Central memory CD8-positive, alpha-beta T cell (primary cell): ENCODE results near the gene TAF6.

Experiments used
- ATAC-seq: fragments of 150-1000 bp; cut with Tn5 transposase; replicated peaks from 2 replicates; pipeline ENCODE4 v1.10.0; 2022; ENCODE audit warnings: mild to moderate bottlenecking, moderate FRiP score, moderate number of reproducible peaks; ENCODE audit not compliant: poor library complexity, severe bottlenecking; ENCODE audit errors: extremely low read depth
- DNase-seq, 2 donors: peaks; one replicate each; pipeline ENCODE4 v3.0.0; 2021; ENCODE audit warnings: low spot score in 2 of 2
- H3K27ac Mint-ChIP-seq: one replicate; pipeline ENCODE4 v1.8.0; 2022; ENCODE audit warnings: low read depth, mild to moderate bottlenecking, moderate library complexity, mixed read lengths
- H3K27me3 Mint-ChIP-seq: one replicate; pipeline ENCODE4 v1.8.0; 2022; ENCODE audit warnings: mixed read lengths
- H3K36me3 Mint-ChIP-seq: one replicate; pipeline ENCODE4 v1.8.0; 2022; ENCODE audit warnings: mild to moderate bottlenecking, moderate library complexity, mixed read lengths; ENCODE audit not compliant: insufficient read depth
- H3K4me1 Mint-ChIP-seq: one replicate; pipeline ENCODE4 v1.8.0; 2022; ENCODE audit warnings: mixed read lengths
- H3K4me3 Mint-ChIP-seq: one replicate; pipeline ENCODE4 v1.8.0; 2022; ENCODE audit warnings: mild to moderate bottlenecking, moderate library complexity, mixed read lengths
- H3K9me3 Mint-ChIP-seq: one replicate; pipeline ENCODE4 v1.8.0; 2022; ENCODE audit warnings: mixed read lengths

TAF6 gene

GRCh38 chr7:100119072-100119969 lies at the start of gene TAF6, which contains the start of gene CNPY4:
Gene TAF6, minus strand, starts transcription at chr7:100119358. Its CDS starts 5,149 bp downstream, at chr7:100114209.
Gene CNPY4, plus strand, starts transcription at chr7:100119634. Its CDS starts 111 bp downstream, at chr7:100119745.
- DNase-seq (peak; percentile 88 to 92), ATAC-seq (peak; percentile 79)
- H3K27ac Mint-ChIP-seq, result peak within 1 kb of the TSS; percentile 99
- peaks cover 19% of the 10 kb centered on the region for H3K36me3 Mint-ChIP-seq
- H3K27me3 Mint-ChIP-seq, result no peaks in the 10 kb centered on the region
- H3K4me1 Mint-ChIP-seq, result peaks cover 26% of the 10 kb centered on the region
- no peaks in the 10 kb centered on the region for H3K9me3 Mint-ChIP-seq
- peak within 1 kb of the TSS; percentile 97 for H3K4me3 Mint-ChIP-seq

DNA sequence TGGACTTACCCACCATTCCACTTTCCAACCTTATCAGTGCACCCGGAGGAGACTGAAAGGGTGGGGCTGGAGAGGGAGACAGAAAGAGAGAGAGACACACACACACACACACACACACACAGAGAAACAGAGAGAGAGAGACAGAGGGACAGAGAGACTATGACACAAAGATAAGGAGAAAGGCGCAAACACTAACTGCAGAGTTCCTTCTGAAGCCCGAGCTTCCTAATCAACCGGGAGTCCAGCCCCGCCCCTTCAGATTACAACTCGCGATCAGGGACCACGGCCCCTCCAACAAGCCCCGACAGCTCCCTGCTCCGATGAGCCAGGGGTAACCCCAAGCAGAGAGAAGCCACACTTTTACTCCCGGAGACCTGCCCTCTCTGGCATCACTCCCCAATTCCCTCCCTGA lies 48.8 kb upstream of the TAF6 start:
- Mint-ChIP-seq H3K36me3 (peaks cover 7% of the 10 kb centered on the region), H3K9me3 (no peaks in the 10 kb centered on the region), H3K4me1 (peaks cover 53% of the 10 kb centered on the region), H3K27me3 (peaks cover 48% of the 10 kb centered on the region), H3K27ac (peak overlapping the region; percentile 6), H3K4me3 (peak overlapping the region; percentile 64)
- ATAC-seq (no peak), DNase-seq (no peak)

DNA sequence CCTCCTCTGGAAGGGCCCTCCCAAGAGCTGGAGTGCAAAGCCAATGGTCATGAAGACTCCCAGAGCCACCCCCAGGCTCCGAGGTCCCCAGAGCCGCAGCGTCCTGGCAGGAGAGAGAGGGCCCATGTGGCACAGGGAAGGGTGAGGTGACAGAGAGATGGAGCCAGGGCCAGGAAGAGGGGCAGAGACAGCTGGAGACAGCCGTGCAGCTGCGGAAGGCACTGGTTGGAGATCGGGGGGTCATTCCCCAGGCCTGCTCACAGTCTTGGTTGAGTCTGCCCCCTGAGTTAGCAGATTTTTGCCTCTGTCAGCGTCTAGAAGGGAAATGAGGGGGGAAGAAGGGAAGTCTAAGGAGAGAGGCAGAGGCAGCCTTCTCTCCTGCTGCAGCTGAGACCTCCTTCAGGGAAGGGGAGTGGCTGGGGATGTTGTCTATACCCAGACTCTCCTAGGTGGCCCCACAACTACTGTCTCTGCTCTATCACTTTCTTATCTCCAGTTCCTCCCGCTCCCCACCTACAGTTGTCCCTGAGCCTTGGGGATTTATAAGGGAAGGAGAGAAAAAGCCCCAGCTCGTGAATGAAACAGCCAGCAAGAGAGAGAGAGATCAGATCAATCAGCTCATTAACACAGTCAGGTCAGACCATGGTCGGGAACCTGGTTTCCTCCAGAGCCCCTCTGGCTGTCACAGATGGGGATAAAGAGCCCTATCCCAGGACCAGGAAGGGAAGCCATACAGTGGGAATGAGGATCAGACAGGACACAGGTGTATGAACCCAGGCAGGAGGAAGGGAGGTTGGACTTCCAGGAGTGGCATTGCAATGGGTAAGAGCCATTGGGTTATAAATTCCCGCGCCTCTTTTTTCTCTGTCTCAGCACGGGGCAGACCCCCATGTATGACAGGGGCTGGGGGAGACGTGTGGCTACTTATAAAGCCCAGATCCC lies 48.1 kb upstream of the TAF6 start:
- no peak for DNase-seq
- Mint-ChIP-seq H3K4me3 (peak overlapping the region; percentile 64), H3K27me3 (peaks cover 48% of the 10 kb centered on the region), H3K9me3 (no peaks in the 10 kb centered on the region), H3K27ac (no peak overlapping the region), H3K36me3 (peaks cover 7% of the 10 kb centered on the region), H3K4me1 (peaks cover 53% of the 10 kb centered on the region)
- no peak for ATAC-seq

DNA sequence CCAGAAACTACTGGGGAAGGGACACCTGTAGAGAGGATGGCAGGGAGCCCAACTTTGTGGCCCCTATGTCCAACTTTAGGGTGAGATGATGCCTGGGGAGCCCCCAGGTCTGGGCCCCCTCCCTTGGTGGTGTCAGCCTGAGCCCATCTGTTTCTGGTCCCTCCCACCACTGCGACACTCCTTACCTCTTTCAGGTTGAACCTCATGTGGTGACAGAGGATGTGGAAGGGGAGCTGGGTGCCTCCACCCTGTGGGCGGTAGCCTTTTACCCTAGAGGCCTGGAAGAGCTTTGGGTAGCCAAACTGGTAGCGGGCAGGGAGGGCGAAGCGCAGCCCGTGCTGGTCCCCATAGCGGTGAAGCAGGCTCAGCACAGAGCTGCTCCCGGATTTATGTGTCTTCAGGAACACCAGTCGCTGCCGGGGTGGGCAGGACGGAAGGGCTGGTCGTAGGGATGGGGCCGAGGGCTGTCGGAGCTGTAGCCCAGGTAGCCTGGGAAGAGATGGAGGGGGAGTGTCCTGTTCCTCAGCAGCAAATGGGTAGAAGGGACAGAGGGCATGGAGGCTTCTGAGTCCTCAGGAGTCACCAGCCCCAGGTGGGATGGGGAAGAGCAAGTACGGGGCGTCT lies 47.3 kb upstream of the TAF6 start:
- H3K36me3 Mint-ChIP-seq, result peaks cover 7% of the 10 kb centered on the region
- no peaks in the 10 kb centered on the region for H3K9me3 Mint-ChIP-seq
- DNase-seq, result no peak
- H3K4me1 Mint-ChIP-seq, result peaks cover 48% of the 10 kb centered on the region
- H3K4me3 Mint-ChIP-seq, result peak overlapping the region; percentile 51
- H3K27me3 Mint-ChIP-seq, result peaks cover 48% of the 10 kb centered on the region
- no peak overlapping the region for H3K27ac Mint-ChIP-seq
- peak; percentile 35 for ATAC-seq

DNA sequence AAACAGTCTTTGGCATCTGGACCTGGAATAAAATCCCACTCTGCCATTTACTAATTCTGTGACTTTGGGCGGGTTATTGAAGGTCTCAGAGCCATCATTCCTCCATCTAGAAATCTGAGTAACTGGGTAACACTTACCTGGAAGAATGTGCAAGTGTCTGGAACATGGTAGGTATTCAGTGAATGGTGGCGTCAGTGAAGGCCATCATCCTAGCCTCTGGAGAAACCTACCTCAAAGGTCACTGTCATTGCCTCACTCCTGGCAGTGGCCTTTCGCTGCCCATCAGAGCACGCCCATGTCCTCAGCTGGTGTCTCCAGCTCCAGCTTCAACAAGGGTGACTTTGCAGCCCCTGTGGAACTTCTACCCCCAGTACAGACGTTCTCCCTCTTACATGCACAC lies 44.7 kb upstream of the TAF6 start:
- ATAC-seq (no peak), DNase-seq (no peak)
- peaks cover 34% of the 10 kb centered on the region for H3K27me3 Mint-ChIP-seq
- no peaks in the 10 kb centered on the region for H3K9me3 Mint-ChIP-seq
- peaks cover 5% of the 10 kb centered on the region for H3K36me3 Mint-ChIP-seq
- no peak overlapping the region for H3K27ac Mint-ChIP-seq
- no peak overlapping the region for H3K4me3 Mint-ChIP-seq
- H3K4me1 Mint-ChIP-seq, result peaks cover 38% of the 10 kb centered on the region

DNA sequence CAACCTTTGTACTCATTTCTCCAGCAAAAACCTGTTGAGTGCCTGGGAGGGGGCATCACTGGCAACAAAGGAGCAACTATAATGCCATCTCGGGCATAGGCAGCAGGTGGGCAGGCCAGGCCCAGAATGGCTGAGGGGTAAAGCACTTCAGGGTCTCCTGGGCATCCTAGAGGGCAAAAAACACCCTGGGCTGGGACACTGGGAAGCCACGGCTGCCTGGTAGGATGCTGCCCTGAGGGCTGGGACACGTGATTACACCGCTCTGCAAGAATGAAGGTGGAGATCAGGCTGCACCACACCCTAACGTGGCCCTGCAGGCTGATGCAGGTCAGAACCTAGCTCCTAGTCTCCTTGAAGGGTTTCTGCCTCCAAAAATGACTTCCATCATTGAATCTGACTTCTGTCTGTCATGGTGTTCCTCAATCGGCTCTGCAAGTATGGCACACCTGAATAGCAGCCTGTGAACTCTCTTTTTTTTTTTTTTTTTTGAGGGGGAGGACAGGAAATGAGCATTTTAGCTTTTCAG lies 43.9 kb upstream of the TAF6 start:
- no peak overlapping the region for H3K27ac Mint-ChIP-seq
- peaks cover 5% of the 10 kb centered on the region for H3K36me3 Mint-ChIP-seq
- peaks cover 26% of the 10 kb centered on the region for H3K27me3 Mint-ChIP-seq
- peak overlapping the region; percentile 50 for H3K4me3 Mint-ChIP-seq
- peak; percentile 10 for ATAC-seq
- H3K9me3 Mint-ChIP-seq, result no peaks in the 10 kb centered on the region
- peaks cover 30% of the 10 kb centered on the region for H3K4me1 Mint-ChIP-seq
- DNase-seq, result no peak

GRCh38 chr7:100160067-100160466 lies 40.9 kb upstream of the TAF6 start:
- Mint-ChIP-seq H3K27me3 (no peaks in the 10 kb centered on the region), H3K4me1 (peaks cover 31% of the 10 kb centered on the region), H3K4me3 (peak overlapping the region; percentile 78), H3K9me3 (no peaks in the 10 kb centered on the region), H3K27ac (no peak overlapping the region), H3K36me3 (peaks cover 6% of the 10 kb centered on the region)
- ATAC-seq (no peak), DNase-seq (no peak)

DNA sequence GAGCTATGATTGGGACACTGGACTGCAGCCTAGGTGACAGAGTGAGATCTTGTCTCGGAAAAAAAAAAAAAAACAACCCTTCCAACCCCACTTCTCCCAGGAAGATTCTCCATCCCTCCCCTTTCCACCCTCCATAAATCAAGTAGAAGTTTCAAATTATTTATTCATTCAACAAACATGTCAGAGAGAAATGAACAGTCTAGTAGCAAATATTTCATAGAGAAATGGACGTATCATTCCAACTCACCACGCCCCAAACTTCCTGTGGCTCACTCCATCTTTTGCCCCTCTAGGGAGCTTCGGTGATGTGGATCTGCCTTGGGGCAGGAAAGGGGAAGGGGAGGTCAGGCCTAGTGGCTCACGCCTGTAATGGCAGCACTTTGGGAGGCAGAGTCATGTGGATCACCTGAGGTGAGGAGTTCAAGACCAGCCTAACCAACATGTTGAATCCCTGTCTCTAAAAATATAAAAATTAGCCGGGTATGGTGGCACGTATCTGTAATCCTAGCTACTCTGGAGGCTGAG lies 40.0 kb upstream of the TAF6 start:
- ATAC-seq, result no peak

DNA sequence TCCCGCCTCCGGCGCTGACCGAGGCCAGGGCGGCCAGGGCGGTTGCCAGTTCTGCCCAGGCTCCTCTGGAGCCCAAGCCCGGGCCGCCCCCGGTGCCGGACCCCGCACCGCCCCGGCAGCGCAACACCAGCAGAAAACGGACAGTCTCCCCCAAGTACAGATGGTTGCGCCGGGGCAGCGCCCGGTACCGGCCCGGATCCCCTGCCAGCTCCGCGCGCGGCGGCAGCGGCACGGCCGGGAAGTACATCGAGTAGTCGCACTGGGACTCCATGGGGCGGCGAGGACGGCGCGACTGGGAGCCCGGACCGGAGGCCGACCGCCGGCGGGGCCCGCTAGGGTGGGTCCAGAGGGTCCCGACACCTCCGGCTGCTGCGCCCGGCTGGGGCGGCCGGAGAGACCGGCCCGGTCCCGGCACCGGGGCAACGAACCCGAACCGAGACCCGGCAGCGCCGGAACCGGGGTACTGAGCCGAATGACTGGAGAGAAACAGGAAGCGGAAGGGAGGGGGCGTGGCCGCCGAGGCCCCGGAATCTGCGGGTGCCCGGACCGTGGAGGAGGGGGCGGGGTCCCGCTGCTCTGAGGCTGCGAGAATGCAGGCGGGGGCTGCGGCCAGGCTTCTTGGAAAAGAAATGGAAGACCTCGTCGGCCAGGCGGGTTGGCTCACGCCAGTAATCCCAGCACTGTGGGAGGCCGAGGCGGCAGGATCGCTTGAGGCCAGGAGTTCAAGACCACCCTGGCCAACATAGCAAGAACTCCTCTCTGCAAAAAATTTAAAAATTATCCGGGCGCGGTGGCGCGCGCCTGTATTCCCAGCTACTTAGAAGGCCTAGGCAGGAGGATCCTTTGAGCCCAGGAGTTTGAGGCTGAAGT lies 39.3 kb upstream of the TAF6 start, which contains the start of gene TRAPPC14:
Gene TRAPPC14, minus strand, starts transcription at position 495 of the 870 bp plus-strand sequence. Its CDS starts 224 bp downstream, at position 271.
- Mint-ChIP-seq H3K9me3 (no peaks in the 10 kb centered on the region), H3K36me3 (peaks cover 11% of the 10 kb centered on the region), H3K4me1 (peaks cover 30% of the 10 kb centered on the region), H3K27ac (peak within 1 kb of the TSS; percentile 62), H3K4me3 (peak within 1 kb of the TSS; percentile 78), H3K27me3 (no peaks in the 10 kb centered on the region)
- DNase-seq (peak; percentile 75 to 83), ATAC-seq (peak; percentile 83)

More for the DNA sequence above, 40.0 kb upstream of the TAF6 start:
- no peaks in the 10 kb centered on the region for H3K9me3 Mint-ChIP-seq
- no peaks in the 10 kb centered on the region for H3K27me3 Mint-ChIP-seq
- peaks cover 31% of the 10 kb centered on the region for H3K4me1 Mint-ChIP-seq
- H3K36me3 Mint-ChIP-seq, result peaks cover 8% of the 10 kb centered on the region
- no peak for DNase-seq
- H3K27ac Mint-ChIP-seq, result peak overlapping the region; percentile 46
- H3K4me3 Mint-ChIP-seq, result peak overlapping the region; percentile 78

- peaks cover 12% of the 10 kb centered on the region for H3K36me3 Mint-ChIP-seq
- peaks cover 27% of the 10 kb centered on the region for H3K4me1 Mint-ChIP-seq
- no peaks in the 10 kb centered on the region for H3K27me3 Mint-ChIP-seq
- H3K9me3 Mint-ChIP-seq, result no peaks in the 10 kb centered on the region
- DNase-seq (no peak), ATAC-seq (peak; percentile 14)
- H3K4me3 Mint-ChIP-seq, result peak overlapping the region; percentile 78
- H3K27ac Mint-ChIP-seq, result peak overlapping the region; percentile 62
These were observed 38.4 kb upstream of the TAF6 start for GRCh38 chr7:100157334-100158228.
